CD4-positive, alpha-beta T cell treated with Interleukin-17A for 1 hour (primary cell): ENCODE measurements around the gene SPINT2.

Experiments
- DNase-seq: peaks from one replicate; pipeline ENCODE4 v3.0.0-alpha.2; 2020

SPINT2 gene

DNA sequence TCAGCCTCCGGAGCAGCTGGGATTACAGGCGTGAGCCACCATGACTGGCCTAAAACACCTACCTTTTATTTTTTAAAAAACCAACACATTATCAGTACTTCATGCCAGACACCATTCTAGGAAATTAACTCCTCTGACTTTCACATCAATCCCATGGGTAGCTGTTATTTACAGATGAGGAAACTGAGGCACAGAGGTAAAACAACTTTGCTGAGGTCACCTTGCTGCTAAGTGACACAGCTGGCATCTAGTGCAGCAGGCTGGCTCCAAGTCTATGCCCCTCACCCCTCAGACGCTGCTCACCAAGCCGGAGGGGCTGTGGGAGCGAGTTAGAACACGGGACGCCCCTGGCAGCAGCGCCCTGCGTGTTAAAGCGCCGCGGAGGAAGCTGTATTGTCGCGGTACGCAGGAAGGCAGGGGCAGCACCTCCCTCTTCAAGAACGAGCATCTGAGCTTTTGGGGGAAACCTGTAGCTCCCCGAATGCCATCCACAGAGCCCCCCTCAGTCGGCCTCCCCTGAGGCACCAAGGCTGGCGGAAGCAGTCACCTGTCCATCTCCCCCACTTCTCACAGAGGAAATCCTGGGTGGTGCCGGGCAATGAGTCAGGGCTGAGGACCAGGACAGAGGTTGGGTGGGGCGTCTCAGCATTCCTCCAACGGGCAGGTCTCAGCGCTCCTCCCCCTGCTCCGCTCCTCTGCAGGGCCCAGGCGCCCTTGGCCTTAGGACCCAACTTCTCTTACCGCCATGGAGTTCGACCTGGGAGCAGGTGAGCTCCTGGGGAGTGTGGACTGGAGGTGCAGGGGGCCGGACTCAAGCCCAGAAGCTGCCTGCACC, 39.4 kb downstream of the SPINT2 start, which contains the start of gene C19orf33:
TSS of gene C19orf33 (plus strand) at position 735 of the 835 bp plus-strand sequence. CDS start at position 746, 11 bp downstream.
- DNase-seq, result no peak

DNA sequence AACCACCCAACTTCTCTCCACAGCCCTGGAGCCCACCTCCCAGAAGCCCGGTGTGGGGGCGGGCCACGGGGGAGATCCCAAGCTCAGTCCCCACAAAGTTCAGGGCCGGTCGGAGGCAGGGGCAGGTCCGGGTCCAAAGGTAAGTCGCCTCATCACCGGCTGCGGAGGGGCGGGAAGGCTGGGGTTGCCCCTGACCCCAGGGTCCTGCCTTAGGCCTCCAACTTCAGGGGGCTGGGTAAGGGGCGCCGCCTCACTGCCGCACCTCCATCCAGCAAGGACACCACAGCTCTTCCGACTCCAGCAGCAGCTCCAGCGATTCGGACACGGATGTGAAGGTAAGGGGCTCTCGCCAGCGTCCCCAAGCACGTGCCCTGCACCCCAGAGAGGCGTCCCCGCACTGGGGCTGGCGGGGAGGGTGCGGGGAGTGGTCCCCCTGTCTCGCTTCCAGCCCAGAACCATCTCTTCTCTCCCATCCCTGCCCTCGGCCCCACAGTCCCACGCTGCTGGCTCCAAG, 40.0 kb downstream of the SPINT2 start:
- DNase-seq, result no peak

DNA sequence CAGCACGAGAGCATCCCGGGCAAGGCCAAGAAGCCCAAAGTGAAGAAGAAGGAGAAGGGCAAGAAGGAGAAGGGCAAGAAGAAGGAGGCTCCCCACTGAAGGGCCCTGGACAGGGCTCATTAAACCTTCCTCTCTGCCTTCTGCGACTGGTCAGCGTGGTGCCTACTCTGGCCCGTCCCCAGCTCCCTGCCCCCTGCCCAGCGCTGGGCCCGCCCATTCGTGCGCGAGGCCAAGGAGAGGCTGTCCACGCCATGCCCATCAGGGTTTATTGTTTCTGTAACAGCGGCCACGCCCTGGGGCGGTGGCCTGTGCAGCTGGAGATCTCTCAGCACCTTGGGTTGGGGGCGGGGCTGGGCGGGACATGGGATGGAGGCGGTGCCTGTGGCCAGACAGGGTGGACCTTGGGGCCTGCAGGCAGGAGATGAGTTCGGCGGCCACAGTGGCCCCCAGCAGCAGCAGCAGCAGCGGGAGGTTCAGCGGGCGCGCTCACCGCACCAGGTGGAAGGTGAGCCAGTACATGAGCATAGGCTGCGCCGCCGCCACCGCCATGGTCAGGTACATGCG, 40.6 kb downstream of the SPINT2 start:
- no peak for DNase-seq

DNA sequence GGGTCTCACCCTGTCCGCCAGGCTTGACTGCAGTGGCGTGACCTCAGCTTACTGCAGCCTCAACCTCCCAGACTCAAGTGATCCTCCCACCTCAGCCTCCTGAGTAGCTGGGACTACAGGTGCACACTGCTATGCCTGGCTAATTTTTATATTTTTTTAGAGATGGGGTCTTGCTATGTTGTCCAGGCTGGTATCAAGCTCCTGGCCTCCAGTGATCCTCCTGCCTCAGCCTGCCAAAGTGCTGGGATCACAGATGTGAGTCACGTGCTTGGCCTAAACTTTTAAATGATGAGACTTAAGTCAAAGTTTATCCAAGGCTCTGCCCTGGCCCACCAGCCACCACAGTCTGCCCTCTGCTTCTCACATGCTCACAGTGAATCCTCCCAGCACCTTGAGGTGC, 41.9 kb downstream of the SPINT2 start:
- no peak for DNase-seq

DNA sequence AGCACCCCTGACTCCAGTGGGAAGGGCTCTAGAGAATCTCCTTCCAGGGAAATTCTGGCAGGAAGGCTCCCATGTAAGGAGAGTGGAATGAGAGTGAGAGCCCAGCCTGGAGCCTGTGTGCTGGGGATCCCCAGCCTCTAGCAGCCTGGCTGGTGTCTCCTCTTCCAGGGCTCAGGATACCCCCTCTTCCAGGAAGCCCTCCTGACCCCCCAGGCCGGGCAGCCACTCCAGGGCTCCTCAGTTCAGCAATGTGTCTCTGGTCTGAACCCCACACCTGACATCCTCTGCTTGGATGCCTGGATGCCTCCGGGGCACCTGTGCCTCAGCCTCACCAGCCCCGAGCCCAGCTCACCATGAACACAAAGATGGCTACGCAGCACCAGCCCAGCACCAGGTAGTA, 42.7 kb downstream of the SPINT2 start:
- DNase-seq, result no peak

DNA sequence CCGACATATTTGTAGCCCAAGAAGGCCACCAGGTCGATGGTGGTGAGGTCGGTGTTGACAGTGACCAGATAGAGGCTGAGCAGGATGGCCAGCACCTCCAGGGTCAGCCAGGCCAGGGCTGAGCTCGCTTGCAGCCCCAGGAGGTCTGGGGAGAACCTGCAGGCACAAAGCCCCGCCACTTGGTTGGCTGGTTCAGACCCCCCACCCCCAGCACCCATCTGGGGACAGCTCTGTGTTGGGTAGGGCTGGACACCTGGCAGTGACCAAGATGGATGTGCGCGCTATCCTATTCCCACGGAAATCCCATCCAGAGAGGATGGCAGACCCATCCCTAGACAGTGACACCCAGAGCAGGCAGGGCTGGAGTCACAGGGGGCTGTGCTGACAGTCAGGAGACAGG, 43.2 kb downstream of the SPINT2 start:
- no peak for DNase-seq

DNA sequence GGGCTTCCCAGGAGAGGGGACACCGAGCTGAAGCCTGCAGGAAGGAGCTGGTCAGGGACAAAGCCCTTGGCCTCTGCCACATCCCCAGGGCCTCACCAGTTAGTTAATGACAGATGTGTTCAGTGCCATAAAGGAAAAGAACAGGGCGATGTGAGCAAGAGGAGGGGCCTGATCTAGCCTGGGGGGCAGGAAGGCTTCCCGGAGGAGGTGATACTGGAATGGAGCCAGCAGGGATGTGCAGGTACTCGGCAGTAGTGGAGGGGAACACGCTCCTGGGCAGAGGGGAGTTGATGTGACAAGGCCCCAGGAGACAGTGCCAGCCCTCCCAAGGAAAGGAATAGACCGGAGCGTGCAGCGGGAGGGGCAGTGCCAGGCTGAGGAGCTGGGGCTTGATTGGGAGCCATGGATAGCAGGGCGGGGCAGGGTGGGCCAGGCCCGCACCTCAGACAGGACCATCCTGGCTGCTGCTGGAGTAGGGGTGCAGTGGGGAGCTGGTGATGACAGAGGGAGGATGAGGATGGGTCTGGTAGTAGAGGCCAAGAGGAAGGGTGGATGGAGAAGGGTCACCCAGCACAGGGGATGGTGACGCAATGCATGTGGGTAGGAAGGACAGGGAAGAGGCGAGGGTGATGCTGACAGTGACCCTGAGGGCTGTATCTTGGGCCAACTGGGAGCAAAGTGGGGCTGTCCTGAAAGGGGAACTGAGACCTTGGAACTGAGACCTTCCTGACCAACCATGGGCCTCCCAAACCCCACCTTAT, 43.8 kb downstream of the SPINT2 start:
- no peak for DNase-seq

DNA sequence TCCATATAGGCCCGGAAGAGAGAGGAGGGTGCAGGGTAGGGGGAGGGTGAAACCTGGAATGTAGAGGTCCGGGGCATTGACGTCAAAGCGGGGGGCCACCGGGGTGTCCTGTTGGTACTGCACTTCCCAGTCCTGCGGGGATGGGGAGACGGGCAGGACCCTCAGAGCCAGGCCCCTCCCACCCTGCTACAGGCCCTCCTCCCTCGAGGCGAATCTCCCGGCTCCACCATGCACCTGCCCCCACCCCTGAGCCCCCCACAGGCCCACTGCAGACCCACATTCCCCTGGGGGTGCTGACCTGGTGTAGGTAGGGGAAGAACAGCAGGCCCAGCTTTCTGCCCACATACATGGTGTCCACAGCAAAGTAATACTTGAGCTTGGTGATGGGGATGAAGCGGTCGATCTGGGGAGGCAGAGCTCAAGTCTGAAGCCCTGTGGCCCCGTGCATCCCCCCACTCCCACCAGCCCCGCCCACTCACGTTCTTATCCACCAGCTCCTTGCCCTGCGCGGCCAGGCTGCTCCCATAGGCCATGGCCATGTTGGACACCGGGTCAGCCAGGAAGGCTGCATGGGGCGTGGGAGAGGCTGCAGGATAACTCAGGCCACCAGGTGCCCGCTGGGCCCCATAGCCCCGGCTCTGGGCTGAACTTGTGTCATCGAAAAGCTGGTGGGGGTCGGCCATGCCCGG, 44.7 kb downstream of the SPINT2 start:
- DNase-seq, result no peak

DNA sequence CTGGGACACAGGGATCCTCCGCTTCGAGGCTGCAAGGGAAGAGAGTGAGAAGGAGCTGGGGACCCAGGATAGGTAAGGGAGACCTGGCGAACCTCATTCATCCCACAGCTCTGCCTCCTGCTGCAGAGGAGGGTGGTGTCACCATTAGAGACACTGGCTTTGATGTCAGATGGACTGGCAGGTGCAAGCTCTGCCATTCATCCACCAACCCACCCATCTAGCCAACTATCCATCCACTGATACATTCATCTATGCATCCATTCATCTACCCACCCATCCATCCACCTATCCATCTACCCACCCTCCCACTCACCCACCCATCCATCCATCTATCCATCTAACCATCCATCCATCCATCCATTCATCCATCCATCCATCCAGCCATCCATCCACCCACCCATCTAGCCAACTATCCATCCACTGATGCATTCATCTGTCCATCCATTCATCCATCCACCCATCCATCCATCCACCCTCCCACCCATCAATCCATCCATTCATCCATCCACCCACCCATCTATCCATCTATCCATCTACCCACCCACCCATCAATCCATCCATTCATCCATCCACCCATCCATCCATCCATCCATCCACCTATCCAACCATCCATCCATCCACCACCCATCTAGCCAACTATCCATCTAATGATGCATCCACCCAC, 45.4 kb downstream of the SPINT2 start:
- no peak for DNase-seq

DNA sequence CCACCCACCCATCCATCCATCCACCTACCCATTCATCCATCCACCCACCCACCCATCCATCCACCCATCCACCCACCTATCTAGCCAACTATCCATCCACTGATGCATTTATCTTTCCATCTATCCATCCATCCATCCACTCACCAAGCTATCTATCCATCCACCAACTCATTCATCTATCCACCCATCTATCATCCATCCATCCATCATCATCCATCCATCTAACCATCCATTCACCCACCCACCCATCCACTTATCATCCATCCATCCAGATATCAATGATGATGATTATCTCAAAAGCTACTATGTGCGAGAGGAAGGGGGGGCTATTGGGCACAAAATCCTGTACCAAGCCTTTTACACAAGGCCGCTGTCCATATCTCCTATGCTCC, 45.9 kb downstream of the SPINT2 start:
- no peak for DNase-seq

DNA sequence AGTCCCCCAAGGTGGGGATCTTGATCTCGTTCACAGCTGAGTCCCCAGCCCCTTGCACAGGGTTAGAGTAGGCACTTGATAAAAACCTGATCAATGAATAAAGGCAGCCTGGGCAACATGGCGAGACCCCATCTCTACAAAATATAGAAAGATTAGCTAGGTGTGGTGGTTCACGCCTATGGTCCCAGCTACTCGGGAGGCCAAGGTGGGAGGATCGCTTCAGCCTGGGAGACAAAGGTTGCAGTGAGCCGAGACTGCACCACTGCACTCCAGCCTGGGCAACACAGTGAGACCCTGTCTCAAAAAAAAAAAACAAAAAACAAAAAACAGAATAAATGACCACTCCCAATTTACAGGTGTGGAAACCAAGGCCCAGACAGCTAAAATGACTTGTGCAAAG, 46.6 kb downstream of the SPINT2 start:
- DNase-seq, result no peak

DNA sequence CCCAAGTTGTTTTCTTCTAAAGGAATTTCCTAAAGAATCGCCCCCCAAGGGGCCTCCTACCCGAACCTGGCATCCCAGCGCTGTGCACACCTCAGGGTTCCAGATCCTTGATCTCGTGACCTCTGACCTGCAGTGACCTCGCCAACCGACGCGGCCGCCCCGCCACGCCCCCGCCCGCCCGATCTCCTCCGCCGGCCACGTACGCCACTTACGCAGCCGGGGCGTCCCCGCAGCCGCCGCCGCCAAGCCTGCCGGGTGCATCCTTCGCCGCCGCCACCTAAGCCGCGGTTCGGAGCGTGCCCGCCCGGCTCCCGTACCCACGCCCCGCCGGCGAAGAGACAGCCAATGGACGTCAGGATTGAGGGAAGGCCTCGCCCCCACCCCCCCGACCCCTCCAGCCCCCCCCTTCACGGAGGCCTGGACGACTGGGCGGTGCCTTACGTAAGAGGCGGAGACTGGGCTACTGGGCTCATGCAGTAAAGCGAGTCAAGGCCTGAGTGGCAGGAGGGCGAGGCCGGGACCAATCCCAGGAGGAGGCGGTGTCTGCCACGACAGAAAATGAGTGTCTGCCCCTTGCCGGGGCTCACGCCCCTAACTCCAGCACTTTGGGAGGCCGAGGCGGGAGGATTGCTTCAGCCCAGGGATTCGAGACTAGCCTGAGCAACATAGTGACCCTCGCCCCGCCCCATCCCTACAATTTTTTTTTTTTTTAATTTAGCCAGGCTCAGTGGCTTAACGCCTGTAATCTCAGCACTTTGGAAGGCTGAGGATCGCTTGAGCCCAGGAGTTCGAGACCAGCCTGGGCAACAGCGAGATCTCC, 51.5 kb downstream of the SPINT2 start, which contains the start of gene YIF1B:
TSS of gene YIF1B (minus strand) at position 291 of the 820 bp plus-strand sequence. CDS start at position 261, 30 bp downstream.
- DNase-seq, result peak; percentile 98

DNA sequence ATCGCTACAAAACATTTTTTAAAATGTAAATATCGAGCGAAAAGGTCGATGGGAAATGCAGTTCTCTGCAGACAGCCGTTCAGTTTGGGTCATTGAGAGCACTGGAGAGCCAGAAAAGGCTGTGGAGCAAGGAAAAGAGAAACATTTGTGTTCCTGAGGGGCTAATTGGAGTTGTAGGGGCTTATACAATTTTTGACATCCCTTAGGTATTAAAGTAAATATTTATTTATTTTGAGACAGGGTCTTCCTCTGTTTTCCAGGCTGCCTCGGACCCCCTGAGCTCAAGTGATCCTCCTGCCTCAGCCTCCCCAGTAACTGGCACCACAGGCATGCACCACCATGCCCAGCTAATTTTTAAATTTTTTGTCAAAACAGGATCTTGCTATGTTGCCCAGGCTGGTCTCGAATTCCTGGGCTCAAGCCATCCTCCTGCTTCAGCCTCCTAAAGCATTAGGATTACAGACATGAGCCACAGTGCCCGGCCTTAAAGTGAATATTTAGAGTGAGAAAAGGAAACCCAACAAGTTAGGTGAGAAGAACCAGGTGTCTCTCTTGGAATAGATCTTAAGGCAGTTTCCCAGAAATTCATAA, 52.2 kb downstream of the SPINT2 start:
- no peak for DNase-seq

DNA sequence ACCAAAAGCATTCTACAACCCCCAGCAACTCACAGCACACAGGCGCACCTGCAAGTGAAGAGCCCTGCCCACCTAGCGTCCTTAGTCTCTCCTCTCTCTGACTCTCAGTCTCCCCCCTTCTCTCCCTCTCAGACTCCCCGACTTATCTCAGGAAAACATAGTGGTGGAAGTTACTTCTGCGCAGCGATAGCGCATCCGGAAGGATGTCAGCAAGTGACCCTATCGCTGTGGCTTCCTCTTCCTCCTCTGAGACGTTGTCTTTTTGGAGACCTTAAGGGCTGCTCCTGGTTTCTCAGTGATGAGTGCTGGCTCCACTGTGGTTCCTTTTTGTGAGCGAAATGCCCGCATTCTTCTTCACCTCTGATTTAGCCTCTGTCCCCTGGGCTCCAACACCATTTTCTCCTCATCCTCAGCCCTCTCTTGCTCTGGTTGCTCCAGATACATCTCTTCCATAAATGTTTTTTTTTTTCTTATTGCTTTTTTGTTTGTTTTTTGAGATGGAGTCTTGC, 52.8 kb downstream of the SPINT2 start:
- peak; percentile 51 for DNase-seq

DNA sequence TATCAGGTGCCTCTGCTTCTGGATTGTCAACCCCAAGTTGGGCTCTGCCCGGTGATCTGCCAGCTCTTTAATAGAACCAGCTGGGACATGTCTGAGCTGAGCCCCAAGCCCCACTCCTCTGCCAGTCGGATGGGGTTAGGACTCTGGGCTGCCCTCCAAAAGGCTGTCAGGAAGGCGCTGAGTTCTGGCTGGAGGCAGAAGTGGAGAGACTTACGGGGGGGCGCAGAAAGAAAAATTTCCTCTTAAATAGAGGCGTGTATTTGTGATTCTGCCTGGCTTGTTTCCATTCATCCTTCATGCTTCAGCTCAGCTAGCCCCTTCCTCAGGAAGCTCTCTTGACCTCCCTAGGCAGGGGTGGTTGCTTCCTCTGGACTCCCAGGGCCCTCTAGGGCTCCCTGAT, 54.3 kb downstream of the SPINT2 start:
- no peak for DNase-seq

DNA sequence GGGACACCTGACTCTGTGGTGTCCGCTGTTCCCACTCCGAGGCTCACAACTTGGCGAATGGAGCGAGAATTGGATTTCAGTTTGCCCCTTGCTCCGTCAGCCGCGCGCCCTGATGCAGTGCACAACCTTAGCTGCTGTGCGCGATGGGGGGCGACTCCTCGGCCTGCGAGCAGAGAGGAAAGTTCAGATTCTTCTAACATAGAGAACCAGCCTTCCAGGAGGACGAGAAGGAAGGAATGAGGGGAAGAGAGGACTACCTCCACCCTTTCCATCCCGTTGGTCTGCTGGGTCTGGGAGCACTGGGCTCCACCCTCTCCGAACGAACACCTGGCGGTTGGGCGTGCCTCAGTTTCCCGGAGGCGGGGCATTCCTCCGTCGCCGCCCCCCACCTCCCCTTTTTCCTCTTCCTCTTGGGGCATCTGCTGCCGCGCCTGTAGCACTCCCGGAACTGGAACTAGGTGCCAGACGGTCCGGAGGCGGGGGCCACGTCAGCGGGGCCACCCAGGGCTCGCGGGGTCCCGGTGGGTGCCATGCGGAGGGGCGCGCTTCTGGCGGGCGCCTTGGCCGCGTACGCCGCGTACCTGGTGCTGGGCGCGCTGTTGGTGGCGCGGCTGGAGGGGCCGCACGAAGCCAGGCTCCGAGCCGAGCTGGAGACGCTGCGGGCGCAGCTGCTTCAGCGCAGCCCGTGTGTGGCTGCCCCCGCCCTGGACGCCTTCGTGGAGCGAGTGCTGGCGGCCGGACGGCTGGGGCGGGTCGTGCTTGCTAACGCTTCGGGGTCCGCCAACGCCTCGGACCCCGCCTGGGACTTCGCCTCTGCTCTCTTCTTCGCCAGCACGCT, 55.3 kb downstream of the SPINT2 start, which contains the start of gene KCNK6:
TSS of gene KCNK6 (plus strand) at position 425 of the 838 bp plus-strand sequence. CDS start at position 531, 106 bp downstream.
- peak; percentile 56 for DNase-seq

DNA sequence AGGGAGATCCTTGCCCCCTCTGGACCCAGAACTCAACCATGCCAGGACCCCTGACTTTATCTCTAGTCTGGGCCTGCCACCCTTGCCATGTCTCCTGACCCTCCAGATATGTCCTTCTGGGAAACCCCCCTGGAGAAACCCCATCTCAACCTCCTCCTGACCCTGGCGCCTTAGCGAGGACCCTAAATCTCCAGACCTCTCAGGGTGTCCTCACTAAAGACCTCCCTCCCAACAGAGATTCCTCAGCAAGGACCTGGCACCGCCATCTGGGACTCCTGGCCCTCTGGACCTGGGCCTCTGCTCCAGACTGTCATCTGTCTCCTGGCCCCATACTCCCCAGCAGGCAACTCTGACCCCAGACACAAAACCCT, 56.6 kb downstream of the SPINT2 start:
- no peak for DNase-seq

DNA sequence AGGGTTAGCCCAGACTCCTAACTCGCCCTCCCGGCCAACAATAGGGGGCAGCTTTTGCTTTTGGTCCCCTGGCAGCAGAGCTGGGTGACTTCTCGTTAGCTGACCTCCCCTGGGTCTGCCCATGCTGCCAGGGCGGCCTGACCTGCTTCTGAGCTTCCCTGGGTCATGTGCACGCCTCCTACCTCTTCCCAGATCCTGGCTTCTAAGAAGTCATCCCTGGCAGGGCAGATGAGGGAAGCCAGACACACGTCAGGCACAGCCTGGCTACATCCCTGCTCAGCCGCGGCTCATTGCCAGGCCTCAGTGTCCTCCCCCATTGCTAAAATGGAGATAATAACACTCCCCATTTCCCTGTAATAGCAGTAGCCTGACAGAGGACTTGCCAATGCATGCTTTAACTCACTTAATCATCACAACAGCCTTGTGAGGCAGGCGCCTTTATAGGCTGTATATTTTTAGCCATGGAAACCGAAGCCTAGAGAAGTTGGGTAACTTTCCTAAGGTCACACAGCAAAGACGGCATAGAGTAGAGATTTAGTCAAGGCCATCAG, 57.3 kb downstream of the SPINT2 start:
- no peak for DNase-seq

DNA sequence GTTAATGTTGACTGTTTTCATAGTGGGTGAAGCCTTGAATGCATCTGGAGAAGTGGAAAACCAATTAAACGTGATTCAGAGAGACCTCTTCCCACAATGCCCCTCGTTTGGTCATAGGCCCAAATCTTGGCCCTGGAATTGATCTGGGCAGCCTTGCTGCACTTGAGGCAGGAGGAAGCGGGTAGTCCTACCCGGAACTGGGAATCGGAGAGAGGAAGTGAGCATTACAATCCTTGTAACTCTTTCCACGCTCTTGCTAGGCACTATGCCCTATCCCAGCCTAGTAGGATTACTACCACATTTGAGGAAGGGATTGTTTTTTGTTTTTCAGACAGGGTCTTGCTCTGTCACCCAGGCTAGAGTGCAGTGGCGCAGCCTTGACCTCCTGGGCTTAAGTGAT, 58.9 kb downstream of the SPINT2 start:
- DNase-seq, result no peak
